Duodenal mucosa (tissue), 2 donors: ENCODE results near the gene MAEA.

Experiments used
- H3K27ac ChIP-seq: one replicate; pipeline ENCODE4 v1.7.0; 2013; ENCODE audit warnings: low read depth, low read length
- H3K27me3 ChIP-seq, 2 donors: one replicate each; pipeline ENCODE4 v1.7.0; 2013; ENCODE audit warnings: low read length in 2 of 2, control low read depth in 1 of 2; ENCODE audit not compliant: insufficient read depth in 2 of 2, control insufficient read depth in 1 of 2
- H3K36me3 ChIP-seq, 2 donors: one replicate each; pipeline ENCODE4 v1.7.0; 2013; ENCODE audit warnings: low read length in 2 of 2, control low read depth in 1 of 2; ENCODE audit not compliant: insufficient read depth in 2 of 2, control insufficient read depth in 1 of 2
- H3K4me1 ChIP-seq, 2 donors: one replicate each; pipeline ENCODE4 v1.7.0; 2013; ENCODE audit warnings: low read length in 2 of 2, control low read depth in 1 of 2; ENCODE audit not compliant: insufficient read depth in 2 of 2, control insufficient read depth in 1 of 2
- H3K4me3 ChIP-seq, 2 donors: one replicate each; pipeline ENCODE4 v1.7.0; 2013; ENCODE audit warnings: low read length in 2 of 2, low read depth in 1 of 2
- H3K9ac ChIP-seq, 2 donors: one replicate each; pipeline ENCODE4 v1.7.0; 2013; ENCODE audit warnings: low read length in 2 of 2, low read depth in 1 of 2
- H3K9me3 ChIP-seq, 2 donors: one replicate each; pipeline ENCODE4 v1.7.0; 2013; ENCODE audit warnings: low read length in 2 of 2, control low read depth in 1 of 2; ENCODE audit not compliant: control insufficient read depth in 1 of 2

The MAEA gene

DNA sequence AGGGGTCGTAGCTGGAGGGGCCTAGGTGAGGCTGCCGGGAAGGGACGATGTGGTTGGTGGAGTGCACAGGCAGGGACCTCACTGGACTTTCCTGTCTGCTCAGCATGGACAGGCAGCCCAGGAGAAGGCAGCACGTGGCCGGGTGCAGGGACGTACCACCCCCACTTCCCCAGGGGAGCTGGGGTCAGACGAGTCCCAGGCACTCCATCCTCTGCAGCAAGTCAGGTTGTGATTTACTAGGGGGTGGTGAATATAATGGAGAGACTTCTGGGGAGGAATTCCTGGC lies 39.2 kb upstream of the MAEA start:
- H3K4me3 ChIP-seq, result peak overlapping the region in 1 of 2 donors; percentile 76
- peaks cover 2 to 7% of the 10 kb centered on the region in 2 donors for H3K9me3 ChIP-seq
- peak overlapping the region in 1 of 2 donors; percentile 80 for H3K9ac ChIP-seq

DNA sequence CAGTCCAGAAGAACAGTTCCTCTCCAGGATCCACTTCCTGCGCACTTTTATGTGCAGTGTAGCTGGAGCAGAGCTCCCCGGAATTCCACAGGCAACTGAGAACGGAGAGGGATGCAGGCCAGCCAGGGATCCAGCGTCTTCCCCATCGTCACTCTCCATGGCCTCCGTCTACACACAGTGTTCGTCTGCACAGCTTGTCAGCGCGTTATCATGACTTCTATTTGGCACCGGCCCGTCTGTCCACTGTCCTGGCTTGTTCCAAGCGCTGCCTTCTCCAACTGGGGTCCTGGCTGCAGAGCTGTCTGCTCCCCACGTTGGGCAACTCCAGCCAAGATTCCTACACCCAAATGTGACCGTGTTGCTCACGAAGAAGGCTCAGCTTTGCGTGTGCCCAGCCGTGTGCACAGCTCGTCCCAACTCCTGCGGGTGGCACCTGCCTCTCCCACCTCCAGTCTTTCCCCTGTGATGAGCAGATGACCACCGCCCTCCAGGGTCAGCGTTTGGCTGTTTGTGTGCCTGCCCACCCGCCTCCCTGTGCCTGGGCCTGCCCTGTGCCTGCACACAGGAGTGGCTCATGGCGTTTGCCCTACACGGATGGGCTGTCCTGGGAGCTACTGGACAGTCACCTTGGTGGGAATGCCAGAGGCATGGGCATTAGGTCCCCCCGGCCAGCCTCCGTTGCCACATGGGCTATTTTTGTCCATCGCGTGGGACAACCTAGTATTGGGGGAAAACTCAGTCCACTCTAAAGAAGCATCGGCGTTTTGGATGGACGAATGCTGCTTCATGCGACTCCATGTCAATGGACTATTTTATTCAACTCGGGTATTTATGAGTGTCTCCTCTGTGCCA lies 38.5 kb upstream of the MAEA start:
- Histone ChIP-seq H3K4me3 (no peak overlapping the region), H3K9ac (no peak overlapping the region), H3K36me3 (peaks cover 6 to 10% of the 10 kb centered on the region in 2 donors), H3K27me3 (no peaks in the 10 kb centered on the region), H3K9me3 (peaks cover 2 to 7% of the 10 kb centered on the region in 2 donors), H3K27ac (no peak overlapping the region), H3K4me1 (peaks cover 21 to 29% of the 10 kb centered on the region in 2 donors)

More for the DNA sequence above, 39.2 kb upstream of the MAEA start:
- Histone ChIP-seq H3K27ac (no peak overlapping the region), H3K36me3 (peaks cover 6 to 10% of the 10 kb centered on the region in 2 donors), H3K4me1 (peaks cover 26 to 36% of the 10 kb centered on the region in 2 donors), H3K27me3 (no peaks in the 10 kb centered on the region)

DNA sequence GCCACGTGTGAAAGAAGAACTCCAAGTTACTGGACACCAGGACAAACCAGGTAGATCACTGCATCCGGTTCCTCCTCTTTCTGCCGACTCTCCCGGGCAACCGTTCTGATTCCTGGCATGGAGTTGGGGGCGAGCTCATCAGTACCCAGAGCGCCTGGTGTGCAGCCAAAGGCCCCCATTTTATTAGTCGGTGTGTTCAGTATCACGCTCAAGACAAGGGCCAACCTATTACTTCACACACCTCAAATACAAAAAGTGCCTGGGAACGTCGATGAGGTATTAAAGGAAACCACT lies 38.0 kb upstream of the MAEA start:
- Histone ChIP-seq H3K27ac (no peak overlapping the region), H3K36me3 (peaks cover 6 to 10% of the 10 kb centered on the region in 2 donors), H3K9ac (no peak overlapping the region), H3K4me1 (peaks cover 15 to 24% of the 10 kb centered on the region in 2 donors), H3K4me3 (no peak overlapping the region), H3K27me3 (no peaks in the 10 kb centered on the region), H3K9me3 (peaks cover 2 to 7% of the 10 kb centered on the region in 2 donors)

DNA sequence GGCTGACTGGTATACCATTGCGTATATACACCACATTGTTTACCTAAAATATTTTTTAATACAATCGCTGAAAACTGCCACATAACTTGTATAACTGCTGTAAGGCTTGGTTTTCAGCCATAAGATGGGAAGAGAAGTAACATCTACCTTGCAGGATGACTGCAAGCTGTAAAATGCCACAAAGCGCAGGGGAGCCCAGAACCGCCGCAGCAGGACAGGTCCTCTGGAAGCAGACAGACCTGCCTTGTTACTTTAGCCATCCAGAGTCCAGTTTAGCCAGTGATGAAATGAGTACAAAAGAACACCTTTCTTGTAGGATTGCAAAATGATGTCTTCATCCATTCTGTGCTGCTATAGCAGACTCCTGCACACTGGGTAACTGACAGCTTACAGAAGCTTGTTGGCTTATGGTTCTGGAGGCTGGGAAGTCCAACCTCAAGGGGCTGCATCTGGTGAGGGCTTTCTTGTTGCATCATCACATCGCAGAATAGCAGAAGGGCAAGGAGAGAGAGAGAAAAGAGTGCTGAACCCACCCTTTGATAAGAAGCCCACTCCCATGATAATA lies 36.7 kb upstream of the MAEA start:
- Histone ChIP-seq H3K27ac (no peak overlapping the region), H3K27me3 (no peaks in the 10 kb centered on the region), H3K36me3 (peaks cover 6 to 10% of the 10 kb centered on the region in 2 donors), H3K4me1 (peaks cover 8 to 16% of the 10 kb centered on the region in 2 donors), H3K9ac (no peak overlapping the region), H3K9me3 (peaks cover 2 to 14% of the 10 kb centered on the region in 2 donors), H3K4me3 (no peak overlapping the region)

DNA sequence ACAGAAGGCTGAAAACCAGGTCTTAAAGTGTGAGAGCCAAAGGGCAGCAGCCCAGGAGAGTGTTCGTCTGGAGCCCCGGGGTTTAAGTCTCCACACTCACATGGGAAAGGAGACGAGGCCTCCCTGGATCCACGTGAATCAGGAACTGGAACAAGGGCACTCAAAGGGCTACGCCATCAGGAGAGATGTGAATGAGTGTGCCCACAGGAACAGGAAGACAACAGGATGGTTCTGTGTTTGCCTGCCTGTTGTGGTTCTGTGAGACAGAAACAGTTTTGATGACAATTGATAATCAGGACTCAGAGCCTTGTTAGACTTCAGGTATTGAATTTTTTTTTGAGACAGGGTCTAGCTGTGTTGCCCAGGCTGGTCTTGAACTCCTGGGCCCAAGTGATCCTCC lies 35.9 kb upstream of the MAEA start:
- Histone ChIP-seq H3K9ac (no peak overlapping the region), H3K27me3 (no peaks in the 10 kb centered on the region), H3K36me3 (peaks cover 6 to 10% of the 10 kb centered on the region in 2 donors), H3K4me3 (no peak overlapping the region), H3K27ac (no peak overlapping the region), H3K4me1 (peaks cover 8 to 16% of the 10 kb centered on the region in 2 donors), H3K9me3 (peaks cover 5 to 14% of the 10 kb centered on the region in 2 donors)

DNA sequence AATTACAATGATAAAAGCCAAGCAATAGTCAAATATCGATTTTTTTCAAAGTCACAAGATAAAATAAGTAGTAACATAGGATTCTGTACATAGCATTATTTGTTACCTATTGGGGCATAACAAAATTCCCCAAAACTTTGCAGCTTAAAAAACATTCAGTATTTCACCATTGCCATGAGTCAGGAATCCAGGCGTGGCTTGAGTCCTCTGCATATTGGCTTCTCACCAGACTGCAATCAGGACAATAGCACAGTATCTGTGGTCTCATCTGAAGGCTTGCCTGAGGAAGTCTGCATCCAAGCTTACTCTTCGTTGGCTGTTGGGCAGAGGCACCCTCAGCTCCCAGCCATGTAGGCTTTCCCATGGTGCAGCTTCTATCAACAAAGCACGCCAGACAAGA lies 34.5 kb upstream of the MAEA start:
- H3K4me3 ChIP-seq, result no peak overlapping the region
- peaks cover 6 to 10% of the 10 kb centered on the region in 2 donors for H3K36me3 ChIP-seq
- no peaks in the 10 kb centered on the region for H3K27me3 ChIP-seq
- H3K4me1 ChIP-seq, result peaks cover 5 to 11% of the 10 kb centered on the region in 2 donors
- H3K9ac ChIP-seq, result no peak overlapping the region
- no peak overlapping the region for H3K27ac ChIP-seq
- peaks cover 5 to 14% of the 10 kb centered on the region in 2 donors for H3K9me3 ChIP-seq

DNA sequence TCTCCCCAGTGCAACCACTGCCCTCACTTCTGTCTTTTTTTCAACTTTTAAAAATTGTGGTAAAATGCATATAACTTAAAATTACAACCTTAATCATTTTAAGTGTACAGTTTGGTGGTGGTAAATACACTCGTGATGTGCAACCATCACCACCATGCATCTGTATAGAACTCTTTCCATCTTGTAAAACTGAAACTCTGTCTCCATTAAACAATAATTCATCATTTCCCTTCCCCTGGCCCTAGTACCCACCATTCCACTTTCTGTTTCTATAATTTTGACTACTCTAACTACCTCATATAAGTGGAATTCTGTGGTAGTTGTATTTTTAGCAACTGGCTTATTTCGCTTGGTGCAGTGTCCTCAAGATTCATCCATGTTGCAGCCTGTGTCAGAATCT lies 34.0 kb upstream of the MAEA start:
- Histone ChIP-seq H3K27me3 (no peaks in the 10 kb centered on the region), H3K27ac (no peak overlapping the region), H3K9ac (no peak overlapping the region), H3K4me3 (no peak overlapping the region), H3K36me3 (peaks cover 6 to 10% of the 10 kb centered on the region in 2 donors), H3K9me3 (peaks cover 5 to 14% of the 10 kb centered on the region in 2 donors), H3K4me1 (peaks cover 0 to 6% of the 10 kb centered on the region in 2 donors)

DNA sequence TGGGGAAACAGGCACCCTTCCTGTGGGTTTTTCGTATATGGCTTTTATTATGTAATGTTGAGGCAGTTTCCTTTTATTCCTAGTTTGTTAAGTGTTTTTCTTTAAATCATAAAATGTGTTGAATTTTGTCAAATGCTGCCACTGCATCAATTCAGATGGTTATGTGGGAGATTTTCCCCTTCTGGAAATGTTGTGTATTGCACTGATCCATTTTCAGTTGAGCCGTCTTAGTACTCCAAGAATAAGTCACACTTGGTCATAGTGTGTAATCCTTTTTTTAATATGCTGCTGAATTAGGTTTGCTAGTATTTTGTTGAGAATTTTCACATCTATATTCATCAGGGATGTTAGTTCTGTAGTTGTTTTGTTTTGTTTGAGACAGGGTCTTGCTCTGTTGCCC lies 31.2 kb upstream of the MAEA start:
- H3K9me3 ChIP-seq, result peaks cover 3 to 11% of the 10 kb centered on the region in 2 donors
- no peaks in the 10 kb centered on the region for H3K36me3 ChIP-seq
- no peaks in the 10 kb centered on the region for H3K4me1 ChIP-seq
- H3K4me3 ChIP-seq, result no peak overlapping the region
- H3K27me3 ChIP-seq, result no peaks in the 10 kb centered on the region
- no peak overlapping the region for H3K9ac ChIP-seq
- H3K27ac ChIP-seq, result no peak overlapping the region

DNA sequence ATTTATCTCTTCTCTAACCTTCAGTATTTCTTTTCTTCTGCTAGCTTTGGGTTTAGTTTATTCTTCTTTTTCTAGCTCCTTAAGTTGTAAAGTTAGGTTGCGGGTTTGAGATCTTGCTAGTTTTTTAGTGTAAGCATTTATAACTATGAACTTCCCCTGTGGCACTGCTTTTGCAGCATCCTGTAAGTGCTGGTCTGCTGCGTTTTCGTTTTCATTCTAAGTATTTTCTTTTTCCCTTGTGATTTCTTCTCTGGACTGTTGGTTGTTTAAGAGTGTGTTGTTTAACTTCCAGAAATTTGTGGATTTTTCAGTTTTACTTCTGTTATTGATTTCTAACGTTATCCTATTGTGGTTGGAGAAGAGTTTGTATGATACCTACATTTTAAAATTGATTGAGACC lies 29.7 kb upstream of the MAEA start:
- Histone ChIP-seq H3K27ac (no peak overlapping the region), H3K27me3 (no peaks in the 10 kb centered on the region), H3K9ac (no peak overlapping the region), H3K36me3 (no peaks in the 10 kb centered on the region), H3K4me1 (no peaks in the 10 kb centered on the region), H3K4me3 (no peak overlapping the region), H3K9me3 (peaks cover 3 to 7% of the 10 kb centered on the region in 2 donors)

DNA sequence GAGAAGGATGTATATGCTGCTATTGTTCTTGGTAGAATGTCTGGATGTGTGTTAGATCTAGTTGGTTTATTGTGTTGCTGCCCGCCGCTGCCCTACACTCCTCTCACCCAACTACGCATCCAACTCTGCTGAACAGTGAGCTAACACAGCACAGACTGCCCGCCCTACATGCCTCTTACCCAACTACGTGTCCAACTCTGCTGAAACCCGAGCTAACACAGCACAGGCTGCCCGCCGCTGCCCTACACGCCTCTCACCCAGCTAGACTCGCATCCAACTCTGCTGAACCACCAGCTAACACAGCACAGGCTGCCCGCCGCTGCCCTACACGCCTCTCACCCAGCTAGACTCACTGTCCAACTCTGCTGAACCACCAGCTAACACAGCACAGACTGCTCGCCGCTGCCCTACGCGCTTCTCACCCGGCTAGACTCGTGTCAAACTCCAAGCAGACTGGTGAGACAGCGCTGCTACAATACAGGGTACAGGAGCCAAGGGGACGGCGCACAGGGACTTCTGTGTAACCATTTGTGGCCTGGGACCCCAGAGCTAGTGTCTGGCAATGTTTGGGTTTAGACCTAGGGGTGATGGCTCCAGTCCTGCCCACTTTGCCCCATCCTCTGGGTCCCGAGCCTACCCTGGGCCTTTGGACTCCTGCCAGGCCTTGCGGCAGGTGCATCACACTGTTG lies 29.1 kb upstream of the MAEA start:
- H3K27ac ChIP-seq, result no peak overlapping the region

More for the DNA sequence above, 29.1 kb upstream of the MAEA start:
- Histone ChIP-seq H3K27me3 (no peaks in the 10 kb centered on the region), H3K4me1 (no peaks in the 10 kb centered on the region), H3K36me3 (no peaks in the 10 kb centered on the region), H3K9ac (no peak overlapping the region), H3K9me3 (peaks cover 3 to 7% of the 10 kb centered on the region in 2 donors), H3K4me3 (no peak overlapping the region)
